T-helper 1 cell treated with Interleukin-12 subunit alpha and Interleukin-12 subunit beta and Interleukin-4 antibody, amounts not matched to agents 30 ng/mL and 1 ng/mL, for 36 hours (primary cell): ENCODE results near the gene SUN2. TPM values are rescaled to one million over a fixed set of nuclear protein-coding genes. Genes with fewer than 3 reads are reported as not detected.

Source experiments
- intact Hi-C: fragments of 100-400 bp; cut with micrococcal nuclease; formaldehyde crosslinking; loops from one replicate; pipeline ENCODE4 v1.15.1; 2024
- total RNA-seq: library from RNA; stranded (reverse); gene quantifications from 2 replicates; pipeline ENCODE4 v1.2.3, GENCODE V29; 2022

Gene SUN2
- total RNA-seq, 1 donor from 2014 or later, result 541 TPM

DNA sequence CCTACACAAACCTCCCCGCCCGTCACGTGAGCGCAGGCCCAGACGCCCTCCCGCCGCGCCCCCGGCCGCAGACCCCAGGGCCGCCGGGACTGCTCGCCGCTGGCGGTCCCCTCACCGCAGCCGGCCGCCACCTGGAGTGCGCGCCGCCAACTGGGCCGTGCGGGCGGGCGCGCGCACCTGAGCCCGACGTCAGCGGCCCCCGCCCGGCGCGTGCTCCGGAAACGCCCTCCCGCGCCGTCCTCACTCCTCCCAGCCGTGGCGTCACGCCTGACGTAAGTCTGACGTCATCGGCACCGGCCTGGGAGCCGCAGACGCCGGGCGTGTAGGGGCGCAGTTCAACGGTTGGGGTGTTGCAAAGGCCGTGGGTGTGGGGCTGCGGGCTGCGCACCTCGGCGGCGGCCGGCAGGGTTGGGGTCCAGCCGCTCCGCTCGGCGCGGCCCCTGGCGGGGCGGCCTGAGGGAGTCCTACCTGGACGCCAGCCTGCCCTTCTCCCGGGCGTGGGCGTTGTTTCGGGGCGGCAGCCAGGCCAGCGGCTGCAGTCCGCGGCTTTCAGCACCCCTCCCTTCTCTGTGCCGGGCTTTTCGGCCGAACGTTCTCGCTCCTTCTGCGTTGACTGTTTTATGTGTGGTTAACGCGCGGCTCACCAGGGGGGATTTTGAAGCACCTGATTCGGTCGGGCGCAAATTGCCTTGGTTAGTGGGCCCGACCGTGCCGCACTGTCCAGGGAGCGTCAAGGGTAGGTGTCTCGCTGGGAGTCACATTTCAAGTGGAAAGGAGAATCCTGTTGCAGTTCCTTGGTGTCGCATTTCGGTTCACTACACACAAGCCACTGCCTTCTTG, 54.8 kb downstream of the SUN2 start, which contains the start of gene JOSD1:
JOSD1 (minus strand) TSS at position 155 of the 840 bp plus-strand sequence. CDS start 956 bp downstream, outside the sequence.
- intact Hi-C loops, result loop anchor here (1.0 to 2.0 kb wide), 4 partner anchors 20 to 1476 kb away; partner anchors contain the start of genes CBY1, DDX17, FAM227A and TNRC6B

DNA sequence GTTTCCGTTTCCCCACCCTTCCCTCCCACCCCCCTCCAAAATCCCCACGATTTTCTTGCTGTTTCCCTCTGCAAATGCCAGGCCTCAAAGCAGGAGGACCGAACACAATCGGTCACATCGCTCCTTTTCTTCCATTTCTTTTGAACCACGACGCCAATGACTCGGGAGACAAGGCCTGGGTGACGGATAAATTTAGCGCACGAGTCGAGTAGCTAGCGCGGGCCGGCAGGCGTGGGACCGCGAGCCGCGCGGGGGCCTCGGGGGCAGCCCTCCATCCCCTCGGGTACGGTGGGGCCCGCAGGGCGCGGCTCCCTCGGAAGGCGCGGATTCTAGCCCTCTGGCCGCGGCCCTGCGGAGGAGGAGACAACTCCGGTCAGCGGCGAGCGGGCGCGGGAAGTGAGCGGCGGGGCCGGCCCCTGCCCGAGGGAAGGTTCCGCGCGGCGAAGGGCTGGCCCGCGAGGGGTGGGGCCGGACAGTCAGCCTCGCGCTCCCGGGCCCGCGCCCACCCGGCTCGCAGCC, 55.5 kb downstream of the SUN2 start:
- intact Hi-C loops, result loop anchor here (1.0 to 2.0 kb wide), 2 partner anchors 19 to 1476 kb away; partner anchors contain the start of genes TNRC6B and TOMM22

GRCh38 chr22:38699784-38700183, 56.0 kb downstream of the SUN2 start:
- intact Hi-C loops, result loop anchor here (1.0 to 2.0 kb wide), 2 partner anchors 18 to 1477 kb away; partner anchors contain the start of genes TNRC6B and TOMM22

GRCh38 chr22:38699143-38699542, 56.7 kb downstream of the SUN2 start:
- intact Hi-C loops, result no loop called here

- intact Hi-C loops, result no loop called here
Measured at GRCh38 chr22:38698407-38699094, 57.2 kb downstream of the SUN2 start.

- intact Hi-C loops, result no loop called here
Measured at GRCh38 chr22:38697425-38698089, 58.2 kb downstream of the SUN2 start.

- intact Hi-C loops, result loop anchor here (1.0 kb wide), 1 partner anchor 16 kb away; the partner anchor contains the start of gene TOMM22
Measured at GRCh38 chr22:38696606-38697424, 59.0 kb downstream of the SUN2 start.

- intact Hi-C loops, result no loop called here
Measured at GRCh38 chr22:38694940-38695339, 60.9 kb downstream of the SUN2 start.

GRCh38 chr22:38694049-38694448, 61.7 kb downstream of the SUN2 start:
- intact Hi-C loops, result no loop called here

GRCh38 chr22:38689651-38690050, 66.1 kb downstream of the SUN2 start:
- intact Hi-C loops, result no loop called here

DNA sequence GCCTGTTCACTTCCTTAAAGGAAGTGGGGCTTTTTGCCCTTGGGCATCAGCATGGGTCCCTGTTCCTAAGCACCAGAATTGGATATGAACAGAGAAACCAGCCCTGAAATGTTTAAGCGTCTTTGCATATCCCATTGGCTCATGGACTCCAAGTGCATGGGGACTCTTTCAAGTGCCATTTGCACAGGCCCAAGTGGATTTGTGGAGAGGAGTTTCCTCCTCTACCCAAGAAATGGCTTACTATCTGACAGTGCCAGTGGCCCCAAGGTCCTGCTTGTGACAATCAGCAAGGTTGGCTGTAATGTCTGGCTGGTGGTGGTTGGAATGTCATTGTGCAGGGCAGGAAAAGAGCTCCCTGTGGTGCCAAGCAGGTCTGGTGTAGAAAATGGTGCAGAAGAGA, 70.0 kb downstream of the SUN2 start:
- intact Hi-C loops, result no loop called here

- intact Hi-C loops, result no loop called here
Measured at GRCh38 chr22:38684895-38685294, 70.9 kb downstream of the SUN2 start.

Other genes starting within 250 kb of the SUN2 start
- 435 and 444 TPM in 2 replicates for gene DDX17, start 249.7 kb downstream of the SUN2 start, total RNA-seq
- gene DMC1, start 185.8 kb downstream of the SUN2 start, total RNA-seq, result 4.6 and 6.1 TPM in 2 replicates
- gene FAM227A, start 99.6 kb downstream of the SUN2 start, total RNA-seq, result 0.39 TPM in 1 of 2 replicates, not detected in the other
- 10.8 and 11.1 TPM in 2 replicates for gene CBY1, start 99.4 kb downstream of the SUN2 start, total RNA-seq
- 97.4 and 102 TPM in 2 replicates for gene TOMM22, start 74.0 kb downstream of the SUN2 start, total RNA-seq
- gene JOSD1, start 55.1 kb downstream of the SUN2 start, total RNA-seq, result 74.6 and 77.6 TPM in 2 replicates
- gene GTPBP1, start 50.1 kb downstream of the SUN2 start, total RNA-seq, result 99.9 and 104 TPM in 2 replicates
- 7.6 and 8.6 TPM in 2 replicates for gene DNAL4, start 38.1 kb upstream of the SUN2 start, total RNA-seq
- 1.3 and 1.6 TPM in 2 replicates for gene NPTXR, start 88.0 kb upstream of the SUN2 start, total RNA-seq
- 96.2 and 99.5 TPM in 2 replicates for gene CBX6, start 116.2 kb upstream of the SUN2 start, total RNA-seq
- not detected in 2 replicates for gene APOBEC3A, start 201.6 kb upstream of the SUN2 start, total RNA-seq
- 18.9 and 20.2 TPM in 2 replicates for gene APOBEC3B, start 226.3 kb upstream of the SUN2 start, total RNA-seq